GM19238 (cell line): Measurements from ENCODE around the gene RIPK4.
"Not testable (repeated sequence)": the region's sequence is repeated elsewhere in the genome, so short reads cannot be mapped to it uniquely, and the experiment has no call there.

Experiments used
- DNase-seq: peaks from one replicate; pipeline ENCODE4 v3.0.0; 2011; ENCODE audit warnings: low spot score; ENCODE audit not compliant: insufficient read length

The RIPK4 gene

GRCh38 chr21:41715649-41716281, 51.1 kb downstream of the RIPK4 start:
- no peak for DNase-seq

- not testable (repeated sequence) for DNase-seq
Observed at GRCh38 chr21:41714299-41714865, 52.5 kb downstream of the RIPK4 start.

GRCh38 chr21:41713495-41714281, 53.2 kb downstream of the RIPK4 start:
- no peak for DNase-seq

GRCh38 chr21:41712730-41713129, 54.1 kb downstream of the RIPK4 start:
- DNase-seq = no peak

- DNase-seq = no peak
Observed at GRCh38 chr21:41712201-41712600, 54.7 kb downstream of the RIPK4 start.

- no peak for DNase-seq
Observed at GRCh38 chr21:41711416-41712007, 55.3 kb downstream of the RIPK4 start.

- no peak for DNase-seq
Observed at GRCh38 chr21:41710823-41711160, 56.1 kb downstream of the RIPK4 start.

- no peak for DNase-seq
Observed at GRCh38 chr21:41709965-41710822, 56.7 kb downstream of the RIPK4 start.

GRCh38 chr21:41709166-41709565, 57.7 kb downstream of the RIPK4 start:
- DNase-seq = no peak

- no peak for DNase-seq
Observed at GRCh38 chr21:41707960-41708330, 58.9 kb downstream of the RIPK4 start.

- no peak for DNase-seq
Observed at GRCh38 chr21:41707231-41707959, 59.5 kb downstream of the RIPK4 start.

- no peak for DNase-seq
Observed at GRCh38 chr21:41706678-41707077, 60.2 kb downstream of the RIPK4 start.

GRCh38 chr21:41706263-41706639, 60.6 kb downstream of the RIPK4 start:
- DNase-seq = no peak

GRCh38 chr21:41705546-41706262, 61.1 kb downstream of the RIPK4 start:
- DNase-seq = no peak

GRCh38 chr21:41703857-41704501, 62.9 kb downstream of the RIPK4 start:
- DNase-seq = no peak

- DNase-seq = no peak
Observed at GRCh38 chr21:41701749-41702148, 65.1 kb downstream of the RIPK4 start.

- no peak for DNase-seq
Observed at GRCh38 chr21:41699311-41699710, 67.5 kb downstream of the RIPK4 start.

- no peak for DNase-seq
Observed at GRCh38 chr21:41698071-41698470, 68.8 kb downstream of the RIPK4 start.

- no peak for DNase-seq
Observed at GRCh38 chr21:41695513-41695912, 71.3 kb downstream of the RIPK4 start.

GRCh38 chr21:41694042-41694441, 72.8 kb downstream of the RIPK4 start:
- DNase-seq = not testable (repeated sequence)
